Measurements from ENCODE around the gene FOXO1.

- TF ChIP-seq CTCF (conservative IDR thresholded peaks at IDR 0.05; ENCODE audit: low read length) (no peak), EZH2phosphoT487 (IDR thresholded peaks at IDR 0.05; ENCODE audit: borderline replicate concordance) (no peak)
These were observed 62.3 kb downstream of the FOXO1 start for GRCh38 chr13:40604135-40604534.
